HCT116 (cell line): ENCODE measurements around the gene KLC4. TPM values are rescaled to one million over a fixed set of nuclear protein-coding genes. Genes with fewer than 3 reads are reported as not detected.

ENCODE experiments used
- ATAC-seq: fragments of 200-7000 bp; cut with Tn5 transposase; 2 replicates; pipeline ENCODE4 v1.9.1; 2020; ENCODE audit warnings: mild to moderate bottlenecking, moderate library complexity
- BruUV-seq: library from RNA; stranded (reverse); fragments of 400-500 nt; replicated peaks from 2 replicates; lab custom pipeline; 2021; lab: Mats Ljungman, UMichigan
- CTCF ChIA-PET: fragments of 300-600 bp; sonication (Branson Sonifier 250); formaldehyde crosslinking; loops from one replicate; lab custom pipeline; 2021; ENCODE audit warnings: antibody characterized with exemption; lab: Charles Lee
- POLR2A ChIA-PET: fragments of 300-600, 350-600 bp; sonication (Branson Sonifier 250); formaldehyde crosslinking; loops from one replicate; lab custom pipeline; 2021; ENCODE audit warnings: antibody characterized with exemption; lab: Charles Lee
- RAD21 ChIA-PET, 2 experiments: fragments of 300-600 bp; sonication (Branson Sonifier 250); formaldehyde crosslinking; loops; one replicate each; lab custom pipeline; 2023; ENCODE audit warnings: low total read pairs in 2 of 2; ENCODE audit not compliant: uncharacterized antibody in 2 of 2, unreplicated experiment in 2 of 2, low non-redundant PET in 1 of 2; lab: Charles Lee
- DNase-seq: peaks from one replicate; pipeline ENCODE4 v3.0.0-alpha.2; 2010; ENCODE audit warnings: low read depth, low spot score
- H2AFZ ChIP-seq: fragments of 200-600 bp; shearing (Covaris generic), sonication (generic); 2 replicates; pipeline ENCODE4 v1.6.1; 2017; ENCODE audit warnings: low read depth, mixed run types, mixed read lengths, antibody characterized with exemption, low read length; ENCODE audit not compliant: poor library complexity, severe bottlenecking
- H3K27ac ChIP-seq: 2 replicates; pipeline ENCODE4 v1.5.1; 2012; ENCODE audit warnings: low read depth, low read length
- H3K27me3 ChIP-seq: fragments of 200-600 bp; sonication (generic); 2 replicates; pipeline ENCODE4 v1.6.1; 2016; ENCODE audit warnings: mixed run types, low read length, mixed read lengths; ENCODE audit not compliant: insufficient read depth
- H3K36me3 ChIP-seq, 2 experiments: fragments of 200-500 bp in 1 of 2; fragments of 200-600 bp in 1 of 2; sonication (Bioruptor generic) in 1 of 2; sonication (generic) in 1 of 2; 2 replicates each; pipeline versions ENCODE4 v1.5.1 to v1.6.1; 2014 to 2016; ENCODE audit warnings: low read length in 2 of 2, inconsistent platforms in 1 of 2, mixed read lengths in 1 of 2, mixed run types in 1 of 2; ENCODE audit not compliant: insufficient read depth in 2 of 2, control insufficient read depth in 1 of 2
- H3K4me1 ChIP-seq, 2 experiments: fragments of 200-600 bp in 1 of 2; sonication (generic) in 1 of 2; 2 replicates each; pipeline versions ENCODE4 v1.5.1 to v1.6.1; 2012 to 2017; ENCODE audit warnings: low read length in 2 of 2, inconsistent platforms in 1 of 2, mild to moderate bottlenecking in 1 of 2, mixed read lengths in 1 of 2, mixed run types in 1 of 2, moderate library complexity in 1 of 2; ENCODE audit not compliant: insufficient read depth in 2 of 2, control insufficient read depth in 1 of 2
- H3K4me2 ChIP-seq: fragments of 200-600 bp; sonication (generic); 2 replicates; pipeline ENCODE4 v1.6.1; 2017; ENCODE audit warnings: mixed run types, low read length, mixed read lengths
- H3K4me3 ChIP-seq, 2 experiments: fragments of 200-600 bp in 1 of 2; sonication (generic) in 1 of 2; replicated peaks in 1 of 2; 2 replicates each; pipeline ENCODE4 v1.5.1; 2011 to 2016; ENCODE audit warnings: low read length in 2 of 2, control low read depth in 1 of 2, low read depth in 1 of 2, mild to moderate bottlenecking in 1 of 2, mixed read lengths in 1 of 2, mixed run types in 1 of 2
- H3K79me2 ChIP-seq: fragments of 200-600 bp; sonication (generic); 2 replicates; pipeline ENCODE4 v1.6.1; 2017; ENCODE audit warnings: mild to moderate bottlenecking, mixed run types, low read length, moderate library complexity, mixed read lengths; ENCODE audit not compliant: insufficient read depth
- H3K9ac ChIP-seq: fragments of 200-600 bp; sonication (generic); 2 replicates; pipeline ENCODE4 v1.6.1; 2016; ENCODE audit warnings: low read length, mixed read lengths
- H3K9me2 ChIP-seq: fragments of 200-600 bp; sonication (generic), shearing (Covaris generic); 2 replicates; pipeline ENCODE4 v1.6.1; 2017; ENCODE audit warnings: mixed run types, mild to moderate bottlenecking, moderate library complexity; ENCODE audit not compliant: insufficient read depth
- H3K9me3 ChIP-seq, 2 experiments: fragments of 200-500 bp in 1 of 2; fragments of 200-600 bp in 1 of 2; sonication (Bioruptor generic) in 1 of 2; sonication (generic) in 1 of 2; 2 replicates each; pipeline ENCODE4 v1.6.1; 2014 to 2017; ENCODE audit warnings: low read length in 2 of 2, mixed read lengths in 2 of 2, inconsistent platforms in 1 of 2, low read depth in 1 of 2, mild to moderate bottlenecking in 1 of 2, mixed run types in 1 of 2, moderate library complexity in 1 of 2; ENCODE audit not compliant: control insufficient read depth in 1 of 2, insufficient read depth in 1 of 2
- H4K20me1 ChIP-seq: fragments of 200-600 bp; sonication (generic), shearing (Covaris generic); 2 replicates; pipeline ENCODE4 v1.6.1; 2017; ENCODE audit warnings: mixed run types, mild to moderate bottlenecking, moderate library complexity; ENCODE audit not compliant: insufficient read depth
- CBX3 ChIP-seq: IDR thresholded peaks from 2 replicates; pipeline ENCODE4 v1.6.1; 2012; ENCODE audit warnings: low read depth
- CEBPB ChIP-seq: IDR thresholded peaks from 2 replicates; pipeline ENCODE4 v1.6.1; 2012; ENCODE audit warnings: low read depth
- EGR1 ChIP-seq: IDR thresholded peaks from 2 replicates; pipeline ENCODE4 v1.6.1; 2012; ENCODE audit warnings: low read depth
- ELF1 ChIP-seq: IDR thresholded peaks from 2 replicates; pipeline ENCODE4 v1.6.1; 2012; ENCODE audit warnings: low read depth, borderline replicate concordance
- EZH2 ChIP-seq: fragments of 200-600 bp; sonication (generic); IDR thresholded peaks from 2 replicates; pipeline ENCODE4 v1.6.1; 2017; ENCODE audit warnings: antibody characterized with exemption, mixed run types
- EZH2phosphoT487 ChIP-seq: fragments of 200-600 bp; IDR thresholded peaks from 2 replicates; pipeline ENCODE4 v1.6.1; 2018; ENCODE audit warnings: antibody characterized with exemption, borderline replicate concordance
- FOSL1 ChIP-seq: IDR thresholded peaks from 2 replicates; pipeline ENCODE4 v1.6.1; 2012; ENCODE audit warnings: low read depth
- MAX ChIP-seq: IDR thresholded peaks from 2 replicates; pipeline ENCODE4 v1.6.1; 2012
- POLR2AphosphoS5 ChIP-seq: IDR thresholded peaks from 2 replicates; pipeline ENCODE4 v1.6.1; 2011; ENCODE audit warnings: mild to moderate bottlenecking, low read depth, low read length, moderate library complexity
- SIN3A ChIP-seq: IDR thresholded peaks from 2 replicates; pipeline ENCODE4 v1.6.1; 2012; ENCODE audit warnings: low read depth
- SP1 ChIP-seq: IDR thresholded peaks from 2 replicates; pipeline ENCODE4 v1.6.1; 2012; ENCODE audit warnings: low read depth
- SRF ChIP-seq: IDR thresholded peaks from 2 replicates; pipeline ENCODE4 v1.6.1; 2012; ENCODE audit warnings: low read depth
- TCF7L2 ChIP-seq: IDR thresholded peaks from 2 replicates; pipeline ENCODE4 v1.7.0; 2011; ENCODE audit warnings: borderline replicate concordance, inconsistent platforms; ENCODE audit not compliant: insufficient read depth, insufficient read length; ENCODE audit errors: extremely low read depth
- YY1 ChIP-seq: IDR thresholded peaks from 2 replicates; pipeline ENCODE4 v1.6.1; 2011; ENCODE audit warnings: low read length, low read depth, moderate library complexity, mild to moderate bottlenecking; ENCODE audit not compliant: insufficient replicate concordance; ENCODE audit errors: extremely low read depth
- ZFX ChIP-seq: fragments of 450-650 bp; IDR thresholded peaks from 2 replicates; pipeline ENCODE4 v1.6.1; 2017
- ZNF274 ChIP-seq: fragments of 200-500 bp; sonication (Bioruptor generic); IDR thresholded peaks from 2 replicates; pipeline ENCODE4 v1.6.1; 2014; ENCODE audit warnings: mild to moderate bottlenecking, low read depth, low read length, inconsistent platforms
- intact Hi-C: fragments of 100-400 bp; cut with micrococcal nuclease; formaldehyde crosslinking; loops from 2 replicates; pipeline ENCODE4 v1.10.0; 2022
- total RNA-seq: library from RNA; stranded (reverse); gene quantifications from one replicate; pipeline ENCODE4 v1.2.1, GENCODE V29; 2021; ENCODE audit not compliant: unreplicated experiment
- TF ChIP-seq, protein P1 (sequence below), 3 experiments: fragments of 200-600 bp in 1 of 3; sonication (generic) in 1 of 3; IDR thresholded peaks in 2 of 3; conservative IDR thresholded peaks in 1 of 3; 2 replicates each; pipeline ENCODE4 v1.5.1; 2012 to 2017; ENCODE audit warnings: low read depth in 2 of 3, low read length in 2 of 3, antibody characterized with exemption in 1 of 3, borderline replicate concordance in 1 of 3, control low read depth in 1 of 3, mild to moderate bottlenecking in 1 of 3, mixed read lengths in 1 of 3, mixed run types in 1 of 3, moderate library complexity in 1 of 3; ENCODE audit not compliant: insufficient read depth in 1 of 3
- TF ChIP-seq, protein P2 (sequence below): IDR thresholded peaks from 2 replicates; pipeline ENCODE4 v1.6.1; 2011; ENCODE audit warnings: mild to moderate bottlenecking, low read length, moderate library complexity; ENCODE audit not compliant: insufficient replicate concordance; ENCODE audit errors: extremely low read depth

The KLC4 gene
- total RNA-seq, 1 experiment from 2014 or later, result 16.2 TPM

DNA sequence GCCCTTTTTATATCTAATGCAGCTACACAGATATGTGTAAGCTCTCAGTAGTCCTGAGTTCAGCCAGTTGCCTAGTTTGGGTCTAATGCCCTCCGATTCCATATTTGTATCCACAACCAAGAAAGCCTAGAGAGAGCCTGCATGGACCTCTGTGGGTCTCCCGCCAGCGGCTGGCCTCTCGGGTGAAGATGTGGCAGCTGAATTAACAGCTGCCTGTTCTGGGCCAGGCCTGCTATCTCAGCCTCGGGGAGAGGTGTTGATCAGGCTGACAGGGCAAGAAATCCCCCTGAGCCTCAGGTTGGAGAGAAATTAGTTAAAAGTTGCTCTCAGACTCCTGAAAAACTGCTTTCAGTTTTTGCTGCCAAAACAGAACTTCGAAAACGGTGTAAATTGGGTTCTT is 36.5 kb downstream of the KLC4 start:
- no TSS peak for BruUV-seq
- no peaks in the 10 kb centered on the region for H3K27me3 ChIP-seq
- peak overlapping the region; percentile 37 for H3K9ac ChIP-seq
- no peak overlapping the region for H2AFZ ChIP-seq
- RAD21 ChIA-PET, result interaction anchor here in 1 of 2 experiments (1.0 kb wide), 1 partner anchor 48 kb away, joined by 3 read pairs; no protein-coding TSS in a partner anchor
- peaks cover 67% of the 10 kb centered on the region for H3K79me2 ChIP-seq
- CTCF ChIA-PET, result interaction anchor here (1.6 kb wide), 1 partner anchor 48 kb away, joined by 3 read pairs; no protein-coding TSS in a partner anchor
- H3K9me2 ChIP-seq, result no peaks in the 10 kb centered on the region
- peaks cover 28 to 70% of the 10 kb centered on the region in 2 experiments for H3K4me1 ChIP-seq
- H3K9me3 ChIP-seq, result no peaks in the 10 kb centered on the region
- no peaks in the 10 kb centered on the region for H3K36me3 ChIP-seq
- DNase-seq, result no peak
- TF ChIP-seq MAX, result no peak
- TF ChIP-seq TCF7L2, result no peak
- TF ChIP-seq ELF1, result no peak
- no peak for TF ChIP-seq POLR2AphosphoS5
- no peak for TF ChIP-seq ZNF274
- TF ChIP-seq ZFX, result no peak
- no peak for TF ChIP-seq EZH2phosphoT487
- TF ChIP-seq, protein P1, sequence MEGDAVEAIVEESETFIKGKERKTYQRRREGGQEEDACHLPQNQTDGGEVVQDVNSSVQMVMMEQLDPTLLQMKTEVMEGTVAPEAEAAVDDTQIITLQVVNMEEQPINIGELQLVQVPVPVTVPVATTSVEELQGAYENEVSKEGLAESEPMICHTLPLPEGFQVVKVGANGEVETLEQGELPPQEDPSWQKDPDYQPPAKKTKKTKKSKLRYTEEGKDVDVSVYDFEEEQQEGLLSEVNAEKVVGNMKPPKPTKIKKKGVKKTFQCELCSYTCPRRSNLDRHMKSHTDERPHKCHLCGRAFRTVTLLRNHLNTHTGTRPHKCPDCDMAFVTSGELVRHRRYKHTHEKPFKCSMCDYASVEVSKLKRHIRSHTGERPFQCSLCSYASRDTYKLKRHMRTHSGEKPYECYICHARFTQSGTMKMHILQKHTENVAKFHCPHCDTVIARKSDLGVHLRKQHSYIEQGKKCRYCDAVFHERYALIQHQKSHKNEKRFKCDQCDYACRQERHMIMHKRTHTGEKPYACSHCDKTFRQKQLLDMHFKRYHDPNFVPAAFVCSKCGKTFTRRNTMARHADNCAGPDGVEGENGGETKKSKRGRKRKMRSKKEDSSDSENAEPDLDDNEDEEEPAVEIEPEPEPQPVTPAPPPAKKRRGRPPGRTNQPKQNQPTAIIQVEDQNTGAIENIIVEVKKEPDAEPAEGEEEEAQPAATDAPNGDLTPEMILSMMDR (IDR thresholded peaks at IDR 0.05 in 2 of 3, conservative IDR thresholded peaks at IDR 0.05 in 1 of 3; ENCODE audit: borderline replicate concordance in 1 of 3, insufficient read depth in 1 of 3, low read depth in 2 of 3, low read length in 2 of 3), result no peak
- TF ChIP-seq SIN3A, result no peak
- no peak for TF ChIP-seq CBX3
- TF ChIP-seq EGR1, result no peak
- TF ChIP-seq SP1, result no peak
- TF ChIP-seq CEBPB, result no peak
- no peak for TF ChIP-seq YY1
- TF ChIP-seq FOSL1, result no peak
- TF ChIP-seq, protein P2, sequence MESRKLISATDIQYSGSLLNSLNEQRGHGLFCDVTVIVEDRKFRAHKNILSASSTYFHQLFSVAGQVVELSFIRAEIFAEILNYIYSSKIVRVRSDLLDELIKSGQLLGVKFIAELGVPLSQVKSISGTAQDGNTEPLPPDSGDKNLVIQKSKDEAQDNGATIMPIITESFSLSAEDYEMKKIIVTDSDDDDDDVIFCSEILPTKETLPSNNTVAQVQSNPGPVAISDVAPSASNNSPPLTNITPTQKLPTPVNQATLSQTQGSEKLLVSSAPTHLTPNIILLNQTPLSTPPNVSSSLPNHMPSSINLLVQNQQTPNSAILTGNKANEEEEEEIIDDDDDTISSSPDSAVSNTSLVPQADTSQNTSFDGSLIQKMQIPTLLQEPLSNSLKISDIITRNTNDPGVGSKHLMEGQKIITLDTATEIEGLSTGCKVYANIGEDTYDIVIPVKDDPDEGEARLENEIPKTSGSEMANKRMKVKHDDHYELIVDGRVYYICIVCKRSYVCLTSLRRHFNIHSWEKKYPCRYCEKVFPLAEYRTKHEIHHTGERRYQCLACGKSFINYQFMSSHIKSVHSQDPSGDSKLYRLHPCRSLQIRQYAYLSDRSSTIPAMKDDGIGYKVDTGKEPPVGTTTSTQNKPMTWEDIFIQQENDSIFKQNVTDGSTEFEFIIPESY, result no peak
- no peak for TF ChIP-seq SRF
- TF ChIP-seq EZH2, result no peak
- TF ChIP-seq, all 23 proteins: peak for 0
- POLR2A ChIA-PET, result interaction anchor here (1.0 kb wide), 1 partner anchor 166 kb away, joined by 3 read pairs; no protein-coding TSS in a partner anchor
- peak overlapping the region in 1 of 2 experiments; percentile 17; a peak in 1 of 4 replicates for H3K4me3 ChIP-seq
- no peaks in the 10 kb centered on the region; the same call in 1 of the 2 replicates for H4K20me1 ChIP-seq
- intact Hi-C loops, result no loop called here
- peak overlapping the region; percentile 89 for H3K27ac ChIP-seq
- ATAC-seq, result peak; percentile 31; the same call in 1 of the 2 replicates
- peak overlapping the region; percentile 68 for H3K4me2 ChIP-seq
